LNCAP (cell line): ENCODE data around the gene HAUS3.

Source experiments
- TF ChIP-seq, protein P1 (sequence below): fragments of 450-650 bp; IDR thresholded peaks from 2 replicates; pipeline ENCODE4 v1.5.1; 2017; ENCODE audit warnings: mild to moderate bottlenecking

The HAUS3 gene

DNA sequence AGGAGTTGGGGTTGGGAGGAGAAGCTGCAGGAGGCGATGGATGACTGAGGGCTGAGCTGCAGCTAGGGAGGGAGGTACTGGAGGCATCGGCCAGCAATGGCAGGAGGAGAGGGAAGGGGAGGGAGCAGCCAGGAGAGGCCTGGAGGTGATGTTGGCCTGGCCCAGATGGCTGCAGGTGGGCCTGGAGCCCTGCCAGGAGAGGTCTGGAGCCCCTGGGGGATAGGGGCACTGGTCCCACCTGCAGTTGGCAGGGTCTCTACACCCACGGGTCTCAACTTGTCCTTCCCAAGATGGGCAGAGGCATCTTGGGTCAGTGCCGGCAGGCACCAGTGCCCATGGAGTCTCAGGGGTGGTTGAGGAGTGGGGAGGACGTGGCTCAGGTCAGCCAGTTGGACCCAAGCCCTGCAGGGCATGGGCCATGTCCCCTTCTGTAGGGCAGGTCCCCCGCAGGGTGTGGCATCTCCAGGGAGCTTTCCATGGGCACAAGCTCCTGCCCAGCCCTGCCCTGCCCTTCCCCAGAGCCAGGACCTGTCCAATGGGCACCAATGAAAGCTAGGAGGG is 22.6 kb upstream of the HAUS3 start:
- TF ChIP-seq, protein P1, sequence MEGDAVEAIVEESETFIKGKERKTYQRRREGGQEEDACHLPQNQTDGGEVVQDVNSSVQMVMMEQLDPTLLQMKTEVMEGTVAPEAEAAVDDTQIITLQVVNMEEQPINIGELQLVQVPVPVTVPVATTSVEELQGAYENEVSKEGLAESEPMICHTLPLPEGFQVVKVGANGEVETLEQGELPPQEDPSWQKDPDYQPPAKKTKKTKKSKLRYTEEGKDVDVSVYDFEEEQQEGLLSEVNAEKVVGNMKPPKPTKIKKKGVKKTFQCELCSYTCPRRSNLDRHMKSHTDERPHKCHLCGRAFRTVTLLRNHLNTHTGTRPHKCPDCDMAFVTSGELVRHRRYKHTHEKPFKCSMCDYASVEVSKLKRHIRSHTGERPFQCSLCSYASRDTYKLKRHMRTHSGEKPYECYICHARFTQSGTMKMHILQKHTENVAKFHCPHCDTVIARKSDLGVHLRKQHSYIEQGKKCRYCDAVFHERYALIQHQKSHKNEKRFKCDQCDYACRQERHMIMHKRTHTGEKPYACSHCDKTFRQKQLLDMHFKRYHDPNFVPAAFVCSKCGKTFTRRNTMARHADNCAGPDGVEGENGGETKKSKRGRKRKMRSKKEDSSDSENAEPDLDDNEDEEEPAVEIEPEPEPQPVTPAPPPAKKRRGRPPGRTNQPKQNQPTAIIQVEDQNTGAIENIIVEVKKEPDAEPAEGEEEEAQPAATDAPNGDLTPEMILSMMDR: no peak

DNA sequence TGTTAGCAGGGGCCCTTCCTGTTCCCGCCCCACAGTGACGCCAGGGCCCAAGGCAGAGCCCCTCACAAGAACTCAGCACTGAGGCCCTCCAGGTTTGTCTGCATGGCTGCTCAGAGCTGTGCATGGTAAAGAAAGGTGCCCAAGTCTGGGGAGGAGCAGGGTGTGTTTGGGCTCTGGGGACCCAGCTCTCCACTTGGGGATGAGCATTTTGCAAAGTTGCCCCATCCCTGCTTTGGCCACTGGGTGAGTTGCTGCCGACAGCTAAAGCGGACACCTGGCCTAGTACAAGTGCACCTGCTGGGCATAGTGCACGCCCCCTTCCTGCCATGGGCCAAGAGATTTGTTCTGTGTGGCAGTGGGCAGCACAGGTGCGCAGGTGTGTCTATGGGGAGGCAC is 22.0 kb upstream of the HAUS3 start:
- TF ChIP-seq, protein P1: no peak

DNA sequence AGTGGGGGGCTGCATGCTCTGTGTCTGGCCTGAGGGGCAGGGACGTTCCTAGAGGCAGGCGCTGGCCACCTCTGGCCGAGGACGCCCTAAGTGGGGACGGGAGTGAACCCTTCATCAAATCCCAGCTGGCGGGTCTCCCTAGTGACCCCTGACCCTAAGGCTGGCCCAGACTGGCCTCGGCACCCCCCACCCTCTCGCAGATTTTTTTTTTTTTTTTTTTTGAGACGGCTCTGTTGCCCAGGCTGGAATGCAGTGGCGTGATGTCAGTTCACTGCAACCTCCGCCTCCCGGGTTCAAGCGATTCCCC is 21.0 kb upstream of the HAUS3 start:
- TF ChIP-seq, protein P1: no peak

DNA sequence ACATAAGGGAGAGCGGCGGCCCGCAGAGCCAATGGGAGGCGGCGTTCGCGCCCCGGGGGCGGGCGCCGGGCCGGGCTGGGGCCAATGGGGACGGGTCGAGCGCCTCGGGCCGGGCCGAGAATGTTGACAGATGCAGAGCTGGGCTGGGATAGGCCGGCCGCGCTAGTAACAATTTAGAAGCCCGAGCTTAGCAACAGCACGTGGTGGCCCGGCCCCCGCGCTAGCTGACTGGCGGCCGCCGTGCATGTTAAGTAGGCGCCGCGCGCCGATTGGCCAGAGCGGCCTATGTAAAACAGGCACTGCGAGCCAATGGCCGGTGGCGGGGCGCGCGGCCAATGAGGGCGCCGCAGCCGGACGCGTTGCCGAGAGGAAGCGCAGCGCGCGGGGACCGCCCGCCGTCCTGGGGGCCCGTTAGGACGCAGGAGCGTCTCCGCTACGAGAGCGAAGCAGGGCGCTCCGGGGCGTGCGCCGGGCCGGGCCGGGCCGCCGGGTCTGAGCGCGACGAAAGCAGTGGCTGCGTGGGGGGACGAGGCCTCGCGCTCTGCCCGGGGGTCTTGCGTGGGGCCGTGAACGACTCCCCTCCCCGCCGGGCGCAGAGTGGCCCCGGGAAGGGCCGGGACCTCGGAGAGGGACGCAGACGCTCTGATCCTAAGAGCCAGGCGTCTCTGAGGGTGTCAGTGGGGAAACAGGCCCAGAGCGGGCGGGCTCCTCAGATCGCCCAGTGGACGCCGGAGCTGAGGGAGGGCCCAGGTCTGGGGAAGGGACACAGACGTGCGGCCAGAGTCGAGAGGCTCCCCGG is 20.4 kb upstream of the HAUS3 start:
- TF ChIP-seq, protein P1: no peak

DNA sequence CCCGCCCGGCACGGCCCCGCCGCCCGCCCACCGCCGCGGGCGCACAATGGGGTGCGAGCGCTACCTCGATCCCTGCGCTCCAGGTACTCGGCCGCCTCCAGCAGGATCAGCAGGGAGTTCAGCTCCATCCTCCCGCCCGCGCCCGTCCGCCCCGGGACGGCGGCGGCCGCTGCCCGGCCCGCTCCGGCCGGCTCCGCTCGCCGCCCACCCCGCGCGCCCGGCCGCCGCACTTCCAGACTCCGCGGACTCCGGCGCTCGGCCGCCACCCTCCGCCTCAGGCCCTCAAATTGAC is 19.9 kb upstream of the HAUS3 start, which contains the start of gene MXD4:
Gene MXD4 (minus strand): TSS at position 257 of the 292 bp plus-strand sequence. CDS start 129 bp downstream, at position 128.
- TF ChIP-seq, protein P1: no peak

DNA sequence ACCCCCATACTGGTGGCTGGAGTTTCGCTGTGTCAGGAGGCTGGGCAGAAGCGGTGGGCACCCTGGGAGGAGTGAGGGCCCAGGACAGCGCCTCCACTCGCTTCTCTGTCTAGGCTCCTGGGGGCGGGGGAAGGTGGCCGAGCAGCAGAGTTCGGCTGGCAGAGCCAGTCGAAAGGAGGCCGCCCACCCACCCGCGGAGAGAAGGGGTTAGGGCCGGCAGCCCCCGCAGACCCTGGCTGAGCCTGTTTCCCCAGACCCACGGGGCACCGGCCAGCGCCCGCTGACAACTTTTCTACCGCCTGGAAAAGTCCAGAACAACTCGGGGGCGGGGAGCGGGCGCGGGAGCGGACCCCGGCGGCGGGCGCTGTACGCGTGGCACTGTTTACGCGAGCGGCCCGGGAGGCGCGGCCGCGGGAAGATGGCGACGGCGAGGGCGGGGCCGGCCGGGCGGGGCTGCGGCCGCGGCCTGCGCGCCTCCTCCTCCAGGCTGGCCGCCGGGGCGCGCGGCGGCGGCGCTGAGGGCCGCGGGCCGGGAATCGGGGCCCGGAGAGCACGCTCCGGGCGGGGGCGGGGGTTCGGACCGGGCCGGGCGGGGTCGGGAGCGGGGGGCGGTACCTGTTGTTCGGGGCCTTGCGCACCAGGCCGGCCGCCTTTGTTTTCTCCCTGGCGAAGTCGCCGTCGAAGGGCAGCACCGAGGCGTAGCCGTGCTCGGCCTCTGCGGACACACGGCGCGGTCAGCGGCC is 19.4 kb upstream of the HAUS3 start:
- TF ChIP-seq, protein P1: no peak

DNA sequence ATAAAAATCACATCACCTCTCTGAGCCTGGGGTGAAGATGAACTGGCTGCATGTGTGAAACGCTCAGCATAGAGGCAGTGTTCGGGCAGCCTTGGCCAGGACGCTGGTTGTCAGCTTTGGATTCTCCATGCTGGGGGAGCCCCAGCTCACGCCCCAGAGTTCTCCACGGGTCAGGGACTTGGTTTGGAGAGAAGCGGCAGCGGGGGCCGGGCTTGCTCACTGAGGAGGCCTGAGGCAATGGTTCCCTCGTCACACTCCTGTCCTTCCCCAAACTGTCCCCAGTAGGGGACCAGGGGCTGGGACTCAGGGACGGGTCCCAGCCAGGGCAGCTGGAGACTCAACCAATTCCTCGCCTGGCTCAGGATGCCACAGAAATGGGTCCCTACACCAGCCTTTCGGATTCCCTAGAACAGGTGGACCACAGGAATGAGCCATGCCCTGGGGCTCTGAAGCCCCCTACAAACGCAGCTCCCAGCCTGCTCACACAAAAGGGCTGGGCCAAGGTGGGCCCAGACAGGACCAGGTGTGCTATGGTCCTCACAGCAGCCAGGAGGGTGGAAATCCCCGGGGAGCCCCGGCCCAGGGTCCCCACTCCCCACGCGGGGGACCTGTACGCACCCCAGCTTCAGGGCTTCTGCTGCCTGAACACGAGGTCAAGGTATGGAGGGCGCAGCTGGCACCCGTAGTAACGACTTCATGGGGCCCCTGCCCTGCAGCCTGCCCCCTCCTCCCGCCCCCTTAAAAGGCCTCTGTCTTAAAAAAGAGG is 18.6 kb upstream of the HAUS3 start:
- TF ChIP-seq, protein P1: no peak
